GM10266 (cell line): ENCODE measurements around the gene CHPF2.

Source experiments
- DNase-seq: peaks from one replicate; pipeline ENCODE4 v3.0.0; 2012; ENCODE audit errors: extremely low spot score
- TF ChIP-seq, protein P1 (sequence below): IDR thresholded peaks from 2 replicates; pipeline ENCODE4 v1.5.1; 2012; ENCODE audit warnings: mild to moderate bottlenecking, low read depth; ENCODE audit not compliant: control insufficient read depth, insufficient read depth; ENCODE audit errors: missing control alignments

The CHPF2 gene

DNA sequence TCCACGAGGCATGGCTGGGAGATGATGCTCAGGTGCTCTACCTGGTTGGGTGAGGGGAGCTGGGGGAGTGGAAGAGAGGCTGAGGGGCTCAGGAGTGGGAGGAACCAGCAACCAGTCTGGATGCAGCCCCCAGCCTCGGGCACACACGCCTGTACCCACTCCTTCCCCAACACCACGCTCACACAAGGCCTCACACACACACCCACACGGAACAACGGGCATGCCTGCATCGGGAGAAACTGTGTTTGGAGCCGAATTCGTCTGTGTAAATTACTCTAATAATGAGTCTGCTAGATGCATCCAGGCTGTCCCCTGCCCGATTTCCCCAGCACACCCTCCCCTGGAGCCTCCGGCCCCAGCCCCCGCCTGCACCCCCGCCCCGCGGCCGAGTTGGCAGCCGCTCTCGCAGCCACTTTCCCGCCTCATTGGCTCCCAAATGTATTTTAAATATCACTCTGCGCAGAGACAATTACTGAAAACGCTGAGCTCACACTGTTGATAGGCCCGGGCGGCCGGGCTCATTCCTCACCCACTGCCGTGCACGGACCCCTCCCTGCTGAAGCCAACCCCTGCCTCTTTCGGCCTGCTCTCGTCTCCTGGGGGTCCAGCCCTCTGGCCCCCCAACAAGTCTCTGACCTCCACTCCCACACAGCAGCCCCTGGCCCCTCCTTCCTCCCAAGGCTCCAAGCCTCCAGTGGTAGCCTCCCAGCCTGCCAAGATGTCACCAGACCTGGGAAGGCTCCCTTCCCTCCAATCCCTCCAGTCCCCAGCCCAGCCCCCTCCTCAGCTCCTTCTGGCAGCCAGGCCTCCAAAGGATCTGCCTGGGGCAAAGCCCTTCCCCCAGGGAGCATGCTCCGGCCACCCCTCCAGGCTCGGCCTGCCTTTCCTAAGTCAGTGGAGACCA is 33.1 kb upstream of the CHPF2 start:
- TF ChIP-seq, protein P1, sequence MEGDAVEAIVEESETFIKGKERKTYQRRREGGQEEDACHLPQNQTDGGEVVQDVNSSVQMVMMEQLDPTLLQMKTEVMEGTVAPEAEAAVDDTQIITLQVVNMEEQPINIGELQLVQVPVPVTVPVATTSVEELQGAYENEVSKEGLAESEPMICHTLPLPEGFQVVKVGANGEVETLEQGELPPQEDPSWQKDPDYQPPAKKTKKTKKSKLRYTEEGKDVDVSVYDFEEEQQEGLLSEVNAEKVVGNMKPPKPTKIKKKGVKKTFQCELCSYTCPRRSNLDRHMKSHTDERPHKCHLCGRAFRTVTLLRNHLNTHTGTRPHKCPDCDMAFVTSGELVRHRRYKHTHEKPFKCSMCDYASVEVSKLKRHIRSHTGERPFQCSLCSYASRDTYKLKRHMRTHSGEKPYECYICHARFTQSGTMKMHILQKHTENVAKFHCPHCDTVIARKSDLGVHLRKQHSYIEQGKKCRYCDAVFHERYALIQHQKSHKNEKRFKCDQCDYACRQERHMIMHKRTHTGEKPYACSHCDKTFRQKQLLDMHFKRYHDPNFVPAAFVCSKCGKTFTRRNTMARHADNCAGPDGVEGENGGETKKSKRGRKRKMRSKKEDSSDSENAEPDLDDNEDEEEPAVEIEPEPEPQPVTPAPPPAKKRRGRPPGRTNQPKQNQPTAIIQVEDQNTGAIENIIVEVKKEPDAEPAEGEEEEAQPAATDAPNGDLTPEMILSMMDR = no peak
- DNase-seq = no peak

DNA sequence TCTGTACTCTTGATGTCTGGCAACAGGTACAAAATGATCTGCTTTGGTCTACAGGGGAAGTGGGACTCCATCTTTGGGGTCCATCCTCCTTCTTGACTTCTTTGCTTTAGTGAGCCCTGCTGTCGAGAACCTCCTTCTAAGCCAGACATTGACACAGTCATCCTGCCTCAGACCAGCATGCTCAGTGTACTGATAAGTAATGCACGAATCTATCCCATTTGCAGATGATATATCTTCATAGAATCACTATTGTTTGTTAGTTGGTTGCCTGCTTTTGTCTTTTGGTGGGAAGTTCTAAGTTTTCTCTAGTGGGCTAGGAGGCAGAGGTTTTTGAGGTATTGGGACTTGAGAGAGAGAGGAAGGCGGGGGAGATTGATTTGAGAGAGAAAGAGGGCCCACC is 30.9 kb upstream of the CHPF2 start:
- TF ChIP-seq, protein P1 = no peak
- DNase-seq = peak; percentile 26

DNA sequence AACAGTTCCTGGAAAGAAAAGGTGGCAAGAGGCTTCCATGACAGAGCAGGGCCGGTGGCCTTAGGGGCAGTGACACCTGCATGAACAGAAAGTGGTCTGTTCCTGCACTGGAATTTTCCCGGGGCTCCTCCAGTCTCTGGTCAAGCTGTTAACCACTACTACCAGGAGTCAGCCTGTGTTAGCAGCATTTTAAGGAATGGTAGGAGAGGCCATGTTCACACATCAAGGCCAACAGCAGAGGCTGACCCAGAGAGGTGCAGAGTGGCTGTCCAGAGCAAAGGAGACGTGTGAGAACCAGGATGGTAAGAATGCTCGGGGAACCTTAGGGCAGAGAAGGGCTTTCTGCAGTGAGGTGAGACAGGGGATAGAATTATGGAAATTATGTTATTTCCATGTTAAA is 30.5 kb upstream of the CHPF2 start:
- DNase-seq = peak; percentile 20
- TF ChIP-seq, protein P1 = no peak

DNA sequence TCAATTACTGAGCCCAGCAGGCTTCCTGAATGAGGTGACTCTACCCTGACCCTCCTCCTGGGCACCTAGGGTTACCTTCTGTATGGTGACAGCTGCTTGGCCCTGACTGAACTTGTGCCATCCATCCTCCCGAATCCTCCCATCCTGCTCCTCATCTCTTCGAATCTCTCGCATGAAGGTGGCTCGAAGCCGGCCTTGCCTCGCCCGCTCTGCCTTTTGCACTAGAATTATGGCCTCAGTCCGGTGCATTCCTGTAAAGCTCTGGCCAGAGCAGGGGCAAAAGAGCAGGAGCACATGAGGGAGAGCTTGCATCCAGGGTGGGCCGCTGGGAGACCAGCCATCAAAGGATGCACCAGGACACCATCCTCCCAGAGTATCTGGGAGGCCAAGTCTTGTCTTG is 29.4 kb upstream of the CHPF2 start:
- no peak for DNase-seq

DNA sequence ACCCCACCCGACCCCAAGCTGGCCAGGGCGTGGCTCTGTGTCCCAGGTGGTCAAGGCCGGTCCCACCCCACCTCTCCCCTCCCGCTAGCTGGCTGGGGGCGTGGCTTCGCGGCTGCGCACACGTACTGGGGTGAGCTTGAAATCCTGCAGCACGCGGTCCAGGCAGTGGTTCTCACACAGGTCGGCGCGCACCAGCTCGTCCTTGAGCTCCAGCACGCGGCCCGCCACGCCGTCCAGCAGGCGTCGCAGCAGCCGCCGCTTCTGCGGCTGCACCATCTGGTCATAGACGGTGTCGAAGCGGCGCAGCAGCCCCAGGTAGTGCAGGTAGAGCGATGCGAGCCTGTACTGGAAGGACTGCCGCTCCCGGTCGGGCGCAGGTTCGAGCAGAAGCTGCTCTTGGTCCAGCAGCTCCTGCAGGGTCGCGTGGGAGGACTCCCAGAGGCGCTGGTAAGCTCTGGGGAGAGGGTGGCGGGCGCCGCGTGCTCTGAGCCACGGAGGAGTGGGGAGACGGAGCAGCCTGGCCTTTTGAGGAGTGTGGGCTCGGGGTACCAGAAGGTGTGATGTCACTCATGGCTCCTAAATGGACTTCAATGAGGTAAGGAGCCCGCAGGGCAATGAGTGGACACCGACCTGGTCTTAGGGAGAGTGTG is 27.8 kb upstream of the CHPF2 start:
- TF ChIP-seq, protein P1 = no peak

More for the DNA sequence above, 29.4 kb upstream of the CHPF2 start:
- TF ChIP-seq, protein P1 = no peak

DNA sequence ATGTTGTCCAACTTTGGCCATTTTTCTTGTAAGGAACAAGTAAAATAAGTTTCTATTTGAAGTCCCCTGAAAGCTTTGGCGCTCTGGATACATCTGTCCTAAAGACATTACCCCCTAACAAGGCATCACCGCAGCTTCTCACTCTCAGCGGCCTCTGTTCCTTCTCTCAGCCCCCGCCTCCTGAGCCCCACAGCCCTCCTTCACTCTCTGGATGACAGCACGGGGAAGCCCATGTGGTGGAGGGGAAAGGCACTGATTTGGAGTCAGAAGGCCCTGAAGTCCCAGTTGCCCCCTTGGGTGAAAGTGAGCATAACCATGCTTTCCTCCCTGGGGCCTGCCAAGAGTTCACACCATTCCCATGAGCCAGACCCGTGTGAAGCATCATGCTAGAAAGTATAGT is 26.6 kb upstream of the CHPF2 start:
- DNase-seq = no peak

More for the DNA sequence above, 27.8 kb upstream of the CHPF2 start:
- DNase-seq = no peak

More for the DNA sequence above, 26.6 kb upstream of the CHPF2 start:
- TF ChIP-seq, protein P1 = no peak
